ENCODE results near the gene NUP58.

DNA sequence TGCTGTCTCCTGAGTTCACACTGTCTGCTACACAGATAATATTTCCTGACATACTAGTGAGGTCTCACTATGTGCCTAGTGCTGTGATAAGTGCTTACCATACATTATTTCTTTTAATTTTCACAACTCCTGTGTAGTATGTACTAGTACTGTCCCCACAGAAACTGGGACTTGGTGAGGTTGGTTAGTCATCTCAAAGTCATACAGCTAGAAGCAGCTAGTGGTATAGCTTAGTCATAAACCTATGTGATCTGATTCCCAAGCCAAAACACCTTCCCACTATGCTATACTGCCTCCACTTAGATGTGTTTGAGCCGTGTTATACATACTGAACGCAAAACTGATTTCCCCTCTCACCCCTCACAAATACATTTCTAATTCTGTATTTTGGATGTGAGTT is 24.7 kb upstream of the NUP58 start:
- TF ChIP-seq POLR2A (IDR thresholded peaks at IDR 0.05; ENCODE audit: low read depth, low read length) (no peak), TAF1 (IDR thresholded peaks at IDR 0.05; ENCODE audit: borderline replicate concordance, low read depth, low read length) (no peak), POLR2AphosphoS5 (IDR thresholded peaks at IDR 0.05; ENCODE audit: low read depth, low read length) (no peak; the same call in 1 of the 2 replicates)
